ENCODE data around the gene IL22.

The IL22 gene

DNA sequence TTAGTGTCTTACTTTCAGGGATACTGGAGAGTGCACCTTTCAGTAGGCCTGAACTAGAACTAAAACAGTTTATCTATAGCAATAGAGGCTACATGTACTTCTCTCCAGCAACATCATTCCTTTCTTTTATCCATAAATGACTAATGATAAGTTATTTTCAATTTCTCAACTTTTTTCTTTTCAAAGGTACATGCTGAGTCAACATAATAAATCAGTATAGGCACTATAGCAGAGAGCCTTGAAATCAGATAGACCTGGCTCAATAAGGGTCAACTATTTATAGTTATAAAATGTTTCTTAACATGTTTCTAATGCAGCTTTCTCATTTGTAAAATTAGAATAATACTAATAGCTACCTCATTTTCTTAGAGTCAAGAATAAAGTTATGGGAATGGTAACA is 5.6 kb downstream of the IL22 start:
- Histone ChIP-seq H3K27ac (no peak overlapping the region), H3K4me2 (ENCODE audit: low read length) (no peak overlapping the region), H3K9me3 (ENCODE audit: control insufficient read depth, low read length) (no peaks in the 10 kb centered on the region), H3K4me3 (ENCODE audit: low read depth, low read length) (no peak overlapping the region), H3K36me3 (ENCODE audit: control insufficient read depth, insufficient read depth, low read length) (no peaks in the 10 kb centered on the region), H2AFZ (no peak overlapping the region), H3K27me3 (ENCODE audit: control insufficient read depth, insufficient read depth, low read length) (no peaks in the 10 kb centered on the region), H3K9ac (no peak overlapping the region), H3K79me2 (no peaks in the 10 kb centered on the region), H3K4me1 (peaks cover 7% of the 10 kb centered on the region)
- TF ChIP-seq, protein P1, sequence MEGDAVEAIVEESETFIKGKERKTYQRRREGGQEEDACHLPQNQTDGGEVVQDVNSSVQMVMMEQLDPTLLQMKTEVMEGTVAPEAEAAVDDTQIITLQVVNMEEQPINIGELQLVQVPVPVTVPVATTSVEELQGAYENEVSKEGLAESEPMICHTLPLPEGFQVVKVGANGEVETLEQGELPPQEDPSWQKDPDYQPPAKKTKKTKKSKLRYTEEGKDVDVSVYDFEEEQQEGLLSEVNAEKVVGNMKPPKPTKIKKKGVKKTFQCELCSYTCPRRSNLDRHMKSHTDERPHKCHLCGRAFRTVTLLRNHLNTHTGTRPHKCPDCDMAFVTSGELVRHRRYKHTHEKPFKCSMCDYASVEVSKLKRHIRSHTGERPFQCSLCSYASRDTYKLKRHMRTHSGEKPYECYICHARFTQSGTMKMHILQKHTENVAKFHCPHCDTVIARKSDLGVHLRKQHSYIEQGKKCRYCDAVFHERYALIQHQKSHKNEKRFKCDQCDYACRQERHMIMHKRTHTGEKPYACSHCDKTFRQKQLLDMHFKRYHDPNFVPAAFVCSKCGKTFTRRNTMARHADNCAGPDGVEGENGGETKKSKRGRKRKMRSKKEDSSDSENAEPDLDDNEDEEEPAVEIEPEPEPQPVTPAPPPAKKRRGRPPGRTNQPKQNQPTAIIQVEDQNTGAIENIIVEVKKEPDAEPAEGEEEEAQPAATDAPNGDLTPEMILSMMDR (IDR thresholded peaks at IDR 0.05): no peak

DNA sequence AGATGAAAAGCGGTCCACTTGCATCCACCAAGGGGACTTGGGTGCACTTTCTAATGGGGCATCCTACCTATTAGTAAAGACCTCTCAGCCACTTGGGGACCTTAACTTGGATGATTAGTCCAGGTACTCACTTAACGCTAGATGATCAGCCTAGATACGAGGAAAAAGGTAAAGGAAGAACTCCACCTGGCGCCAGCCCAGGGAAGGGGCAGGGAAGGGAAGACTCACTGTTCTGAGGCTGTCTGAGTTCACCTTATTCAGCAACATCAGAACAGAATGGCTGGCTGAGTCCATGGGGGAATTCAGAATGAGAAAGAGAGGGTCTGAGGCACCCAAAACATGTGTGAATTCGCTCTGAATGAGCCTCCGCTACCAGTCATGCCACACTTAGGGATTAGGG is 7.1 kb downstream of the IL22 start:
- no peaks in the 10 kb centered on the region for H3K9me3 ChIP-seq (ENCODE audit: control insufficient read depth, low read length)
- H2AFZ ChIP-seq: no peak overlapping the region
- no peak overlapping the region for H3K4me3 ChIP-seq (ENCODE audit: low read depth, low read length)
- H3K36me3 ChIP-seq (ENCODE audit: control insufficient read depth, insufficient read depth, low read length): no peaks in the 10 kb centered on the region
- no peaks in the 10 kb centered on the region for H3K27me3 ChIP-seq (ENCODE audit: control insufficient read depth, insufficient read depth, low read length)
- no peak overlapping the region for H3K4me2 ChIP-seq (ENCODE audit: low read length)
- H3K27ac ChIP-seq: no peak overlapping the region
- TF ChIP-seq, protein P1 (IDR thresholded peaks at IDR 0.05): no peak
- no peaks in the 10 kb centered on the region for H3K79me2 ChIP-seq
- no peak overlapping the region for H3K9ac ChIP-seq
- peaks cover 7% of the 10 kb centered on the region for H3K4me1 ChIP-seq

DNA sequence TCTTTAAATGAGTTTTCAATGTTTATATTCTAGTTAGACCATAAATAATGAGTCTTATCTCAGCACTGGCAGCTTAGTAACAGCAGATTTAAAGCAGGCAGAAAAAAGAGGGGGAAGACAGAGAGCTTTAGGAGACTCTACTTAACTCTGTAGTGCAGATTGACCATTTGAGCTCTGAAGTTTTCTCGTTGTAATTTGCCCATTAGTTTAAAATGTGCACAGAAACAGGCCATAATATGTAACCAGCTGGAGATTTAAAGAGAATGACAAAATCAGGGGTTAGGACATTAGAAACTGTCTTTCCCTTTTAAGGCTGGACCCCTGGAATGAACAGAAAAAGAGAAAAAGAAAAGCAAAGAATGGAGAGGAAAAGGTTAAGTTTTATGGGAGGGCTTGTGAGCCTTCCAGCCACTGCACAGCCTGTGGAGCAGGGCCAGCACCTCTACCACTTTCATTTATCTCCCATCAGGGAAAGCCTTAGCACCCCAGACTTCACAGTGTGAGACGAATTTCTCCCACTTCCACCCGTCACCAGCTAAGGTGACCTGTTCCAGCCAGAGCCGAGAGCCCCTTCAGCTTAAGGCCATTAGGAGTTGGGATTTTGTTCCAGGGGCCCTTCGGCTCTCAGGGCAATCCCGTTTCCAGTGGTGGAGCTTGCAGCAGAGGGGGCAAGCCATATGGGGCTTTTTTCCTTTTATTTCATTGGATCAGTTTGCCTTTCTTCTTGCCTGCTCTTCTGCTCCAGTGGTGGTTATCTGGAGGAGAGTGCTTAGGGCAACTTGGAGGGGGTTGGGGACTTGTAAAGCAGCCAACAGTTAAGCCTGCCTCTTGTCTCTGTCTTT is 8.0 kb downstream of the IL22 start:
- Histone ChIP-seq H2AFZ (peak overlapping the region; percentile 62), H3K9ac (no peak overlapping the region), H3K27me3 (ENCODE audit: control insufficient read depth, insufficient read depth, low read length) (no peaks in the 10 kb centered on the region), H3K27ac (no peak overlapping the region), H3K36me3 (ENCODE audit: control insufficient read depth, insufficient read depth, low read length) (no peaks in the 10 kb centered on the region), H3K79me2 (no peaks in the 10 kb centered on the region), H3K4me1 (peaks cover 7% of the 10 kb centered on the region), H3K4me3 (ENCODE audit: low read depth, low read length) (no peak overlapping the region), H3K4me2 (ENCODE audit: low read length) (no peak overlapping the region), H3K9me3 (ENCODE audit: control insufficient read depth, low read length) (no peaks in the 10 kb centered on the region)
- TF ChIP-seq, protein P1 (IDR thresholded peaks at IDR 0.05): no peak

DNA sequence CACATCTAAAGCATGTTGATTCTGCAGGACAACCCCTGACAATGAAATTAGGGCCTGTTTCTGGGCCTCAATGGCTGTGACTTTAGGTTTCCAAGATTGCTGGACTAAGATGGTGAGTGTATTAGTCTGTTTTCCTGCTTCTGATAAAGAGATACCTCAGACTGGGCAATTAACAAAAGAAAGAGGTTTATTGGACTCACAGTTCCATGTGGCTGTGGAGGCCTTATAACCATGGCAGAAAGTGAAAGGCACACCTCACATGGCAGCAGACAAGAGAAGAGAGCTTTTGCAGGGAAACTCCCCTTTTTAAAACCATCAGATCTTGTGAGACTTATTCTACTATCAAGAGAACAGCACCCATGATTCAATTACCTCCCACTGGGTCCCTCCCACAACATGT is 10.6 kb downstream of the IL22 start:
- Histone ChIP-seq H3K4me2 (ENCODE audit: low read length) (no peak overlapping the region), H3K9ac (no peak overlapping the region), H3K4me3 (ENCODE audit: low read depth, low read length) (no peak overlapping the region), H3K36me3 (ENCODE audit: control insufficient read depth, insufficient read depth, low read length) (no peaks in the 10 kb centered on the region), H3K79me2 (no peaks in the 10 kb centered on the region), H3K27ac (no peak overlapping the region), H3K4me1 (peaks cover 7% of the 10 kb centered on the region), H3K9me3 (ENCODE audit: control insufficient read depth, low read length) (no peaks in the 10 kb centered on the region), H2AFZ (no peak overlapping the region), H3K27me3 (ENCODE audit: control insufficient read depth, insufficient read depth, low read length) (no peaks in the 10 kb centered on the region)
- TF ChIP-seq, protein P1 (IDR thresholded peaks at IDR 0.05): no peak

DNA sequence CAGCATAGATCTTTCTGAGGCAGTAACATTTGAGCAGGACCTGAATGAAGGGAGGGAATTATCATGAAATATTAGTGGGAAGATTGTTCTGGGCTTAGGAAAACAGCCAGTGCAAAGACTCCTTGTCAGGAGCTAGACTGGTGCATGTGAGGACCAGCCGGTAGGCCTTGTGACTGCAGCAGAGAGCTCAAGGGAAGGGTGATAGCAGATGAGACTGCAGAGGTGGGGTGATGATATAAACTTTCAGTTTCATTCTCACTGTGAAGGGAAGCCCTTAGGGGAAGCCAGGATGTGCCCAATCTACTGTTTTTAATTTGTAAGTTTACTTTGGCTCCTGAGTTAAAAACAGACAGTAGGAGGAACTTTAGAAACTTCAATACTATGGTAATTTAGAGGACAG is 12.4 kb downstream of the IL22 start:
- peaks cover 7% of the 10 kb centered on the region for H3K4me1 ChIP-seq
- TF ChIP-seq, protein P1 (IDR thresholded peaks at IDR 0.05): no peak
- H3K27me3 ChIP-seq (ENCODE audit: control insufficient read depth, insufficient read depth, low read length): no peaks in the 10 kb centered on the region
- H3K27ac ChIP-seq: no peak overlapping the region
- H3K9ac ChIP-seq: no peak overlapping the region
- no peaks in the 10 kb centered on the region for H3K79me2 ChIP-seq
- no peak overlapping the region for H3K4me3 ChIP-seq (ENCODE audit: low read depth, low read length)
- peak overlapping the region; percentile 9 for H3K4me2 ChIP-seq (ENCODE audit: low read length)
- no peaks in the 10 kb centered on the region for H3K36me3 ChIP-seq (ENCODE audit: control insufficient read depth, insufficient read depth, low read length)
- H3K9me3 ChIP-seq (ENCODE audit: control insufficient read depth, low read length): no peaks in the 10 kb centered on the region
- no peak overlapping the region for H2AFZ ChIP-seq

All from parathyroid adenoma (tissue), 2 donors.